Measurements from ENCODE around the gene SNCB.

The SNCB gene

GRCh38 chr5:176629853-176630680 lies at the start of gene SNCB, which contains the start of gene EIF4E1B:
SNCB (minus strand) TSS chr5:176630534; CDS start chr5:176629654, 880 bp downstream.
EIF4E1B (plus strand) TSS chr5:176630675; CDS start chr5:176642788, 12,113 bp downstream.
- no peak within 1 kb of the TSS for H3K4me3 ChIP-seq (ENCODE audit: low read depth, low read length)
- TF ChIP-seq CTCF (IDR thresholded peaks at IDR 0.05; ENCODE audit: borderline replicate concordance, insufficient read depth, low read depth, low read length): no peak

GRCh38 chr5:176679365-176680225 lies 49.3 kb upstream of the SNCB start:
- no peak for TF ChIP-seq CTCF (IDR thresholded peaks at IDR 0.05; ENCODE audit: borderline replicate concordance, insufficient read depth, low read depth, low read length)
- H3K4me3 ChIP-seq (ENCODE audit: low read depth, low read length): no peak overlapping the region

- H3K4me3 ChIP-seq (ENCODE audit: low read depth, low read length): no peak overlapping the region
- TF ChIP-seq CTCF (IDR thresholded peaks at IDR 0.05; ENCODE audit: borderline replicate concordance, insufficient read depth, low read depth, low read length): no peak
Measured at GRCh38 chr5:176678584-176678983, 48.2 kb upstream of the SNCB start.

- H3K4me3 ChIP-seq (ENCODE audit: low read depth, low read length): no peak overlapping the region
- no peak for TF ChIP-seq CTCF (IDR thresholded peaks at IDR 0.05; ENCODE audit: borderline replicate concordance, insufficient read depth, low read depth, low read length)
Measured at GRCh38 chr5:176677209-176677939, 47.0 kb upstream of the SNCB start.

GRCh38 chr5:176676361-176676824 lies 46.1 kb upstream of the SNCB start:
- TF ChIP-seq CTCF (IDR thresholded peaks at IDR 0.05; ENCODE audit: borderline replicate concordance, insufficient read depth, low read depth, low read length): no peak
- no peak overlapping the region for H3K4me3 ChIP-seq (ENCODE audit: low read depth, low read length)

- H3K4me3 ChIP-seq (ENCODE audit: low read depth, low read length): no peak overlapping the region
- TF ChIP-seq CTCF (IDR thresholded peaks at IDR 0.05; ENCODE audit: borderline replicate concordance, insufficient read depth, low read depth, low read length): no peak
Measured at GRCh38 chr5:176675676-176676360, 45.5 kb upstream of the SNCB start.
